Neural progenitor cell (in vitro differentiated cells): Measurements from ENCODE around the gene EGFL6.

Experiments
- EZH2 ChIP-seq: fragments of 200-600 bp; sonication (generic); IDR thresholded peaks from 2 replicates; pipeline ENCODE4 v1.6.1; 2017; ENCODE audit warnings: antibody characterized with exemption, mild to moderate bottlenecking, moderate library complexity
- TF ChIP-seq, protein P1 (sequence below): fragments of 200-600 bp; sonication (generic); IDR thresholded peaks from 2 replicates; pipeline ENCODE4 v1.5.1; 2017; ENCODE audit warnings: antibody characterized with exemption, mild to moderate bottlenecking

DNA sequence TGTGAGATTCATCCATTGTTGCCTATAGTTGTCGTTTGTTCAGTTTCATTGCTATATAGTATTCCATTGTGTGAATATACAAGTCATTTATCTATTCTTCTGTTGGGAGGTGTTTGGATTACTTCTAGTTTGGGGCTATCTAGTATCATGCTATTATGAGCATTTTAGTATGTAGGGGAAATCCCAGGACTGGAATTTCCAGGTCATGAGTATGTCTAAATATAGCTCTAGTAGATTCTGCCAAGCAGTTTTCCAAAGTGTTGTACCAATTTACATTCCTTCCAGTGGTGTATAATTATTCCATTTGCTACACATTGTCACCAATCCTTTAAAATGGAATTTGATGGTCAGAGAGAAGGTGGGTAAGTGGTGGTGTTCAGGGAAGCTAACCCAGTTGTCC is 30.1 kb downstream of the EGFL6 start:
- TF ChIP-seq, protein P1, sequence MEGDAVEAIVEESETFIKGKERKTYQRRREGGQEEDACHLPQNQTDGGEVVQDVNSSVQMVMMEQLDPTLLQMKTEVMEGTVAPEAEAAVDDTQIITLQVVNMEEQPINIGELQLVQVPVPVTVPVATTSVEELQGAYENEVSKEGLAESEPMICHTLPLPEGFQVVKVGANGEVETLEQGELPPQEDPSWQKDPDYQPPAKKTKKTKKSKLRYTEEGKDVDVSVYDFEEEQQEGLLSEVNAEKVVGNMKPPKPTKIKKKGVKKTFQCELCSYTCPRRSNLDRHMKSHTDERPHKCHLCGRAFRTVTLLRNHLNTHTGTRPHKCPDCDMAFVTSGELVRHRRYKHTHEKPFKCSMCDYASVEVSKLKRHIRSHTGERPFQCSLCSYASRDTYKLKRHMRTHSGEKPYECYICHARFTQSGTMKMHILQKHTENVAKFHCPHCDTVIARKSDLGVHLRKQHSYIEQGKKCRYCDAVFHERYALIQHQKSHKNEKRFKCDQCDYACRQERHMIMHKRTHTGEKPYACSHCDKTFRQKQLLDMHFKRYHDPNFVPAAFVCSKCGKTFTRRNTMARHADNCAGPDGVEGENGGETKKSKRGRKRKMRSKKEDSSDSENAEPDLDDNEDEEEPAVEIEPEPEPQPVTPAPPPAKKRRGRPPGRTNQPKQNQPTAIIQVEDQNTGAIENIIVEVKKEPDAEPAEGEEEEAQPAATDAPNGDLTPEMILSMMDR = no peak
- TF ChIP-seq EZH2 = no peak
